Right lobe of liver (tissue), 4 donors: Measurements from ENCODE around the gene LDB2.

Experiments
- CTCF ChIP-seq, 4 donors: fragments of 200-600 bp in 3 of 4; fragments of 450-650 bp in 1 of 4; IDR thresholded peaks; one replicate each; pipeline versions ENCODE4 v1.5.1 to v1.8.0; 2016 to 2022; ENCODE audit warnings: antibody characterized with exemption in 4 of 4, mild to moderate bottlenecking in 2 of 4
- POLR2A ChIP-seq: fragments of 450-650 bp; IDR thresholded peaks from one replicate; pipeline ENCODE4 v1.6.1; 2017; ENCODE audit warnings: antibody characterized with exemption, mild to moderate bottlenecking
- donor health status: DM: no; HTN: no; CAD: no.
- donor health status: DM: no; HTN: no; CAD: no.
- donor health status: DM: no; HTN: yes; CAD: no.

GRCh38 chr4:16588149-16588548 is 310.3 kb downstream of the LDB2 start:
- TF ChIP-seq CTCF (IDR thresholded peaks at IDR 0.05) = no peak
- no peak for TF ChIP-seq POLR2A
